Esophagus squamous epithelium (tissue), 4 donors: ENCODE results near the gene NCBP3.

Experiments used
- POLR2A ChIP-seq, 4 donors: fragments of 450-650 bp; IDR thresholded peaks; one replicate each; pipeline ENCODE4 v1.6.1; 2017; ENCODE audit warnings: antibody characterized with exemption in 4 of 4, mild to moderate bottlenecking in 4 of 4, moderate library complexity in 3 of 4
- TF ChIP-seq, protein P1 (sequence below), 6 experiments: fragments of 450-650 bp in 4 of 6; fragments of 200-600 bp in 2 of 6; sonication (generic) in 2 of 6; IDR thresholded peaks; one replicate each; pipeline ENCODE4 v1.5.1; 2016 to 2019; ENCODE audit warnings: antibody characterized with exemption in 6 of 6, mild to moderate bottlenecking in 4 of 6, moderate library complexity in 4 of 6

DNA sequence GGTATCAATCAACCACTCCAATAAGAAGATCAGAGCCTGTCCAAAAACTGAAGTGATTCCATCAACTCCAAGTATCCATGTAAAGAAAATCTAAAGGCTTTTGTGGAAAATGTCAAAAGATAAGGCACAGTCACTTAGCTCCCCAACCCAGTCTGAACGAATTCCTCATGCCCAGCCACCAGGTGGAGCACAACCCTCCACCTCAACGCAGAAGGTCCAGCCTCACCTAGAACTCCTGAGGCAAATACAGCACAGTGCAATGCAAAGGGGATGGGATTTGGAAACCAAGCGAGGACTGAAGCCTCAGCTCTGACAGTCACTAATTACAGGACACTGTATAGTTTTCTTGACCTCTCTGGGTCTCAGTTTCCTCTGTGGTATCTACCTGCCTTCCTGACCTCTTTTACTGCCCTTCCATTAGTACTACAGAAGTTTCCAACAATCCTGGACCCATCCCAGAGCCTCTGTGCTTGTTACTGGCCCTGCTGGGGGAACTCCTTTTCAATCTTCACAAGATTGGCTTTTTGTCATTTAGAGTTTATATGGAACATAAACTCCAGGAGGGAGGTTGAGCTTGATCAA lies 2.0 kb downstream of the NCBP3 start:
- TF ChIP-seq POLR2A (IDR thresholded peaks at IDR 0.05) = no peak
- TF ChIP-seq, protein P1, sequence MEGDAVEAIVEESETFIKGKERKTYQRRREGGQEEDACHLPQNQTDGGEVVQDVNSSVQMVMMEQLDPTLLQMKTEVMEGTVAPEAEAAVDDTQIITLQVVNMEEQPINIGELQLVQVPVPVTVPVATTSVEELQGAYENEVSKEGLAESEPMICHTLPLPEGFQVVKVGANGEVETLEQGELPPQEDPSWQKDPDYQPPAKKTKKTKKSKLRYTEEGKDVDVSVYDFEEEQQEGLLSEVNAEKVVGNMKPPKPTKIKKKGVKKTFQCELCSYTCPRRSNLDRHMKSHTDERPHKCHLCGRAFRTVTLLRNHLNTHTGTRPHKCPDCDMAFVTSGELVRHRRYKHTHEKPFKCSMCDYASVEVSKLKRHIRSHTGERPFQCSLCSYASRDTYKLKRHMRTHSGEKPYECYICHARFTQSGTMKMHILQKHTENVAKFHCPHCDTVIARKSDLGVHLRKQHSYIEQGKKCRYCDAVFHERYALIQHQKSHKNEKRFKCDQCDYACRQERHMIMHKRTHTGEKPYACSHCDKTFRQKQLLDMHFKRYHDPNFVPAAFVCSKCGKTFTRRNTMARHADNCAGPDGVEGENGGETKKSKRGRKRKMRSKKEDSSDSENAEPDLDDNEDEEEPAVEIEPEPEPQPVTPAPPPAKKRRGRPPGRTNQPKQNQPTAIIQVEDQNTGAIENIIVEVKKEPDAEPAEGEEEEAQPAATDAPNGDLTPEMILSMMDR (IDR thresholded peaks at IDR 0.05) = peak; percentile 36 to 67 (median 44)
